A172 (cell line): ENCODE data around the gene CACUL1. TPM values are rescaled to one million over a fixed set of nuclear protein-coding genes. Genes with fewer than 3 reads are reported as not detected.
A peak's percentile ranks its signal among the peaks of the same experiment; 100 is the strongest.
"Not testable (repeated sequence)": the region's sequence is repeated elsewhere in the genome, so short reads cannot be mapped to it uniquely, and the experiment has no call there.

ENCODE experiments used
- DNase-seq: peaks from one replicate; pipeline ENCODE4 v3.0.0-alpha.2; 2015; ENCODE audit warnings: low spot score
- total RNA-seq: library from RNA; depleted of rRNA; stranded (reverse); fragments of >200 nt; shearing (Covaris generic); gene quantifications from 2 replicates; pipeline ENCODE4 v1.2.3, GENCODE V29; 2014

The CACUL1 gene
- total RNA-seq, 1 experiment from 2014 or later = 39.2 TPM

GRCh38 chr10:118768041-118768919 lies 13.5 kb upstream of the CACUL1 start:
- no peak for DNase-seq

GRCh38 chr10:118767297-118768040 lies 12.7 kb upstream of the CACUL1 start:
- DNase-seq = no peak

GRCh38 chr10:118764195-118764594 lies 9.4 kb upstream of the CACUL1 start:
- DNase-seq = no peak

- no peak for DNase-seq
Observed at GRCh38 chr10:118763202-118763988, 8.6 kb upstream of the CACUL1 start.

GRCh38 chr10:118760265-118760664 lies 5.5 kb upstream of the CACUL1 start:
- DNase-seq = no peak

GRCh38 chr10:118758449-118758848 lies 3.7 kb upstream of the CACUL1 start:
- no peak for DNase-seq

- peak; percentile 29 for DNase-seq
Observed at GRCh38 chr10:118754229-118754555, 578 bp downstream of the CACUL1 start.

GRCh38 chr10:118753331-118754228 lies 1.2 kb downstream of the CACUL1 start:
- no peak for DNase-seq

GRCh38 chr10:118752409-118752808 lies 2.4 kb downstream of the CACUL1 start:
- no peak for DNase-seq

- no peak for DNase-seq
Observed at GRCh38 chr10:118751265-118751664, 3.5 kb downstream of the CACUL1 start.

- DNase-seq = no peak
Observed at GRCh38 chr10:118748041-118748440, 6.7 kb downstream of the CACUL1 start.

GRCh38 chr10:118746246-118746645 lies 8.5 kb downstream of the CACUL1 start:
- DNase-seq = no peak

GRCh38 chr10:118745056-118745455 lies 9.7 kb downstream of the CACUL1 start:
- DNase-seq = no peak

- not testable (repeated sequence) for DNase-seq
Observed at GRCh38 chr10:118744346-118744918, 10.3 kb downstream of the CACUL1 start.

GRCh38 chr10:118742782-118743181 lies 12.0 kb downstream of the CACUL1 start:
- DNase-seq = no peak

GRCh38 chr10:118742032-118742431 lies 12.7 kb downstream of the CACUL1 start:
- DNase-seq = no peak

GRCh38 chr10:118738406-118738805 lies 16.4 kb downstream of the CACUL1 start:
- no peak for DNase-seq

- no peak for DNase-seq
Observed at GRCh38 chr10:118737603-118738302, 17.0 kb downstream of the CACUL1 start.

GRCh38 chr10:118735294-118735693 lies 19.5 kb downstream of the CACUL1 start:
- DNase-seq = no peak

- DNase-seq = no peak
Observed at GRCh38 chr10:118734475-118734874, 20.3 kb downstream of the CACUL1 start.
